HCT116 (cell line): Measurements from ENCODE around the gene CCDC74A. TPM values are rescaled to one million over a fixed set of nuclear protein-coding genes. Genes with fewer than 3 reads are reported as not detected.
"Not testable (repeated sequence)": the region's sequence is repeated elsewhere in the genome, so short reads cannot be mapped to it uniquely, and the experiment has no call there.

ENCODE experiments used
- ATAC-seq: fragments of 200-7000 bp; cut with Tn5 transposase; 2 replicates; pipeline ENCODE4 v1.9.1; 2020; ENCODE audit warnings: mild to moderate bottlenecking, moderate library complexity
- BruUV-seq: library from RNA; stranded (reverse); fragments of 400-500 nt; replicated peaks from 2 replicates; lab custom pipeline; 2021; lab: Mats Ljungman, UMichigan
- CTCF ChIA-PET: fragments of 300-600 bp; sonication (Branson Sonifier 250); formaldehyde crosslinking; loops from one replicate; lab custom pipeline; 2021; ENCODE audit warnings: antibody characterized with exemption; lab: Charles Lee
- POLR2A ChIA-PET: fragments of 300-600, 350-600 bp; sonication (Branson Sonifier 250); formaldehyde crosslinking; loops from one replicate; lab custom pipeline; 2021; ENCODE audit warnings: antibody characterized with exemption; lab: Charles Lee
- RAD21 ChIA-PET, 2 experiments: fragments of 300-600 bp; sonication (Branson Sonifier 250); formaldehyde crosslinking; loops; one replicate each; lab custom pipeline; 2023; ENCODE audit warnings: low total read pairs in 2 of 2; ENCODE audit not compliant: uncharacterized antibody in 2 of 2, unreplicated experiment in 2 of 2, low non-redundant PET in 1 of 2; lab: Charles Lee
- DNase-seq: peaks from one replicate; pipeline ENCODE4 v3.0.0-alpha.2; 2010; ENCODE audit warnings: low read depth, low spot score
- H2AFZ ChIP-seq: fragments of 200-600 bp; shearing (Covaris generic), sonication (generic); 2 replicates; pipeline ENCODE4 v1.6.1; 2017; ENCODE audit warnings: low read depth, mixed run types, mixed read lengths, antibody characterized with exemption, low read length; ENCODE audit not compliant: poor library complexity, severe bottlenecking
- H3K27ac ChIP-seq: 2 replicates; pipeline ENCODE4 v1.5.1; 2012; ENCODE audit warnings: low read depth, low read length
- H3K27me3 ChIP-seq: fragments of 200-600 bp; sonication (generic); 2 replicates; pipeline ENCODE4 v1.6.1; 2016; ENCODE audit warnings: mixed run types, low read length, mixed read lengths; ENCODE audit not compliant: insufficient read depth
- H3K36me3 ChIP-seq, 2 experiments: fragments of 200-500 bp in 1 of 2; fragments of 200-600 bp in 1 of 2; sonication (Bioruptor generic) in 1 of 2; sonication (generic) in 1 of 2; 2 replicates each; pipeline versions ENCODE4 v1.5.1 to v1.6.1; 2014 to 2016; ENCODE audit warnings: low read length in 2 of 2, inconsistent platforms in 1 of 2, mixed read lengths in 1 of 2, mixed run types in 1 of 2; ENCODE audit not compliant: insufficient read depth in 2 of 2, control insufficient read depth in 1 of 2
- H3K4me1 ChIP-seq, 2 experiments: fragments of 200-600 bp in 1 of 2; sonication (generic) in 1 of 2; 2 replicates each; pipeline versions ENCODE4 v1.5.1 to v1.6.1; 2012 to 2017; ENCODE audit warnings: low read length in 2 of 2, inconsistent platforms in 1 of 2, mild to moderate bottlenecking in 1 of 2, mixed read lengths in 1 of 2, mixed run types in 1 of 2, moderate library complexity in 1 of 2; ENCODE audit not compliant: insufficient read depth in 2 of 2, control insufficient read depth in 1 of 2
- H3K4me2 ChIP-seq: fragments of 200-600 bp; sonication (generic); 2 replicates; pipeline ENCODE4 v1.6.1; 2017; ENCODE audit warnings: mixed run types, low read length, mixed read lengths
- H3K4me3 ChIP-seq, 2 experiments: fragments of 200-600 bp in 1 of 2; sonication (generic) in 1 of 2; replicated peaks in 1 of 2; 2 replicates each; pipeline ENCODE4 v1.5.1; 2011 to 2016; ENCODE audit warnings: low read length in 2 of 2, control low read depth in 1 of 2, low read depth in 1 of 2, mild to moderate bottlenecking in 1 of 2, mixed read lengths in 1 of 2, mixed run types in 1 of 2
- H3K79me2 ChIP-seq: fragments of 200-600 bp; sonication (generic); 2 replicates; pipeline ENCODE4 v1.6.1; 2017; ENCODE audit warnings: mild to moderate bottlenecking, mixed run types, low read length, moderate library complexity, mixed read lengths; ENCODE audit not compliant: insufficient read depth
- H3K9ac ChIP-seq: fragments of 200-600 bp; sonication (generic); 2 replicates; pipeline ENCODE4 v1.6.1; 2016; ENCODE audit warnings: low read length, mixed read lengths
- H3K9me2 ChIP-seq: fragments of 200-600 bp; sonication (generic), shearing (Covaris generic); 2 replicates; pipeline ENCODE4 v1.6.1; 2017; ENCODE audit warnings: mixed run types, mild to moderate bottlenecking, moderate library complexity; ENCODE audit not compliant: insufficient read depth
- H3K9me3 ChIP-seq, 2 experiments: fragments of 200-500 bp in 1 of 2; fragments of 200-600 bp in 1 of 2; sonication (Bioruptor generic) in 1 of 2; sonication (generic) in 1 of 2; 2 replicates each; pipeline ENCODE4 v1.6.1; 2014 to 2017; ENCODE audit warnings: low read length in 2 of 2, mixed read lengths in 2 of 2, inconsistent platforms in 1 of 2, low read depth in 1 of 2, mild to moderate bottlenecking in 1 of 2, mixed run types in 1 of 2, moderate library complexity in 1 of 2; ENCODE audit not compliant: control insufficient read depth in 1 of 2, insufficient read depth in 1 of 2
- H4K20me1 ChIP-seq: fragments of 200-600 bp; sonication (generic), shearing (Covaris generic); 2 replicates; pipeline ENCODE4 v1.6.1; 2017; ENCODE audit warnings: mixed run types, mild to moderate bottlenecking, moderate library complexity; ENCODE audit not compliant: insufficient read depth
- intact Hi-C: fragments of 100-400 bp; cut with micrococcal nuclease; formaldehyde crosslinking; loops from 2 replicates; pipeline ENCODE4 v1.10.0; 2022
- total RNA-seq: library from RNA; stranded (reverse); gene quantifications from one replicate; pipeline ENCODE4 v1.2.1, GENCODE V29; 2021; ENCODE audit not compliant: unreplicated experiment

The CCDC74A gene
- total RNA-seq, 1 experiment from 2014 or later = 13.6 TPM

GRCh38 chr2:131532723-131533608, 5.3 kb downstream of the CCDC74A start:
- H2AFZ ChIP-seq, H3K9me2 ChIP-seq, H4K20me1 ChIP-seq, H3K4me2 ChIP-seq, BruUV-seq, ATAC-seq, CTCF ChIA-PET, DNase-seq, H3K36me3 ChIP-seq, H3K9me3 ChIP-seq, POLR2A ChIA-PET, H3K27ac ChIP-seq, intact Hi-C loops, H3K4me3 ChIP-seq, H3K9ac ChIP-seq, H3K27me3 ChIP-seq, RAD21 ChIA-PET, H3K79me2 ChIP-seq, H3K4me1 ChIP-seq: not testable (repeated sequence)

GRCh38 chr2:131533609-131534316, 6.1 kb downstream of the CCDC74A start:
- H3K36me3 ChIP-seq, H3K4me2 ChIP-seq, intact Hi-C loops, H3K9ac ChIP-seq, H3K9me3 ChIP-seq, H3K27me3 ChIP-seq, H3K4me3 ChIP-seq, BruUV-seq, ATAC-seq, H3K4me1 ChIP-seq, CTCF ChIA-PET, H4K20me1 ChIP-seq, H3K79me2 ChIP-seq, DNase-seq, H2AFZ ChIP-seq, H3K9me2 ChIP-seq, POLR2A ChIA-PET, RAD21 ChIA-PET, H3K27ac ChIP-seq: not testable (repeated sequence)

- H3K9me3 ChIP-seq, H3K4me2 ChIP-seq, H3K27me3 ChIP-seq, RAD21 ChIA-PET, BruUV-seq, H3K79me2 ChIP-seq, H3K36me3 ChIP-seq, ATAC-seq, POLR2A ChIA-PET, intact Hi-C loops, H3K4me1 ChIP-seq, H3K27ac ChIP-seq, DNase-seq, CTCF ChIA-PET, H3K9me2 ChIP-seq, H3K9ac ChIP-seq, H2AFZ ChIP-seq, H4K20me1 ChIP-seq, H3K4me3 ChIP-seq: not testable (repeated sequence)
Observed at GRCh38 chr2:131534317-131534672, 6.6 kb downstream of the CCDC74A start.

- H3K4me2 ChIP-seq, H2AFZ ChIP-seq, intact Hi-C loops, H3K36me3 ChIP-seq, H3K27me3 ChIP-seq, DNase-seq, POLR2A ChIA-PET, H4K20me1 ChIP-seq, ATAC-seq, H3K27ac ChIP-seq, CTCF ChIA-PET, H3K79me2 ChIP-seq, H3K4me3 ChIP-seq, H3K9me2 ChIP-seq, H3K4me1 ChIP-seq, RAD21 ChIA-PET, H3K9me3 ChIP-seq, BruUV-seq, H3K9ac ChIP-seq: not testable (repeated sequence)
Observed at GRCh38 chr2:131534965-131535364, 7.3 kb downstream of the CCDC74A start.
